Ascending aorta (tissue), 2 donors: ENCODE data around the gene MARCHF10. TPM values are rescaled to one million over a fixed set of nuclear protein-coding genes. Genes with fewer than 3 reads are reported as not detected.
"Not testable (repeated sequence)": the region's sequence is repeated elsewhere in the genome, so short reads cannot be mapped to it uniquely, and the experiment has no call there.

ENCODE experiments used
- DNase-seq, 2 donors: peaks; one replicate each; pipeline ENCODE4 v3.0.0-alpha.2; 2019; ENCODE audit warnings: low spot score in 2 of 2
- H3K27ac ChIP-seq, 2 donors: fragments of 200-600 bp; sonication (generic); one replicate each; pipeline ENCODE4 v1.5.1; 2016 to 2017; ENCODE audit warnings: mild to moderate bottlenecking in 1 of 2
- H3K27me3 ChIP-seq: fragments of 200-600 bp; sonication (generic); one replicate; pipeline ENCODE4 v1.5.1; 2017
- H3K36me3 ChIP-seq, 2 donors: fragments of 200-600 bp; sonication (generic); one replicate each; pipeline ENCODE4 v1.5.1; 2016
- H3K4me1 ChIP-seq, 2 donors: fragments of 200-600 bp; sonication (generic); one replicate each; pipeline ENCODE4 v1.5.1; 2016 to 2017; ENCODE audit warnings: mild to moderate bottlenecking in 1 of 2
- H3K4me3 ChIP-seq, 2 donors: fragments of 200-600 bp; sonication (generic); one replicate each; pipeline ENCODE4 v1.5.1; 2016 to 2017; ENCODE audit warnings: mild to moderate bottlenecking in 1 of 2
- H3K9me3 ChIP-seq, 2 donors: fragments of 200-600 bp; sonication (generic); one replicate each; pipeline ENCODE4 v1.5.1; 2016
- intact Hi-C: fragments of 100-400 bp; cut with DNase I; formaldehyde crosslinking; loops from one replicate; pipeline ENCODE4 v1.15.1; 2023
- total RNA-seq: library from RNA; depleted of rRNA; stranded (reverse); fragments of >200 nt; gene quantifications from one replicate; pipeline ENCODE4 v1.1.0, GENCODE V29; 2016
- TF ChIP-seq, protein P1 (sequence below), 3 experiments: fragments of 200-600 bp in 2 of 3; fragments of 450-650 bp in 1 of 3; sonication (generic) in 2 of 3; IDR thresholded peaks; one replicate each; pipeline ENCODE4 v1.5.1; 2016 to 2019; ENCODE audit warnings: antibody characterized with exemption in 3 of 3, mild to moderate bottlenecking in 1 of 3, moderate library complexity in 1 of 3

MARCHF10 gene
- total RNA-seq, 1 donor from 2014 or later: not detected

- TF ChIP-seq, protein P1, sequence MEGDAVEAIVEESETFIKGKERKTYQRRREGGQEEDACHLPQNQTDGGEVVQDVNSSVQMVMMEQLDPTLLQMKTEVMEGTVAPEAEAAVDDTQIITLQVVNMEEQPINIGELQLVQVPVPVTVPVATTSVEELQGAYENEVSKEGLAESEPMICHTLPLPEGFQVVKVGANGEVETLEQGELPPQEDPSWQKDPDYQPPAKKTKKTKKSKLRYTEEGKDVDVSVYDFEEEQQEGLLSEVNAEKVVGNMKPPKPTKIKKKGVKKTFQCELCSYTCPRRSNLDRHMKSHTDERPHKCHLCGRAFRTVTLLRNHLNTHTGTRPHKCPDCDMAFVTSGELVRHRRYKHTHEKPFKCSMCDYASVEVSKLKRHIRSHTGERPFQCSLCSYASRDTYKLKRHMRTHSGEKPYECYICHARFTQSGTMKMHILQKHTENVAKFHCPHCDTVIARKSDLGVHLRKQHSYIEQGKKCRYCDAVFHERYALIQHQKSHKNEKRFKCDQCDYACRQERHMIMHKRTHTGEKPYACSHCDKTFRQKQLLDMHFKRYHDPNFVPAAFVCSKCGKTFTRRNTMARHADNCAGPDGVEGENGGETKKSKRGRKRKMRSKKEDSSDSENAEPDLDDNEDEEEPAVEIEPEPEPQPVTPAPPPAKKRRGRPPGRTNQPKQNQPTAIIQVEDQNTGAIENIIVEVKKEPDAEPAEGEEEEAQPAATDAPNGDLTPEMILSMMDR (IDR thresholded peaks at IDR 0.05): no peak
- intact Hi-C loops: no loop called here
- no peaks in the 10 kb centered on the region for H3K9me3 ChIP-seq
- H3K4me3 ChIP-seq: no peak overlapping the region
- DNase-seq: no peak
- H3K4me1 ChIP-seq: no peaks in the 10 kb centered on the region
- H3K27ac ChIP-seq: no peak overlapping the region
- no peaks in the 10 kb centered on the region for H3K27me3 ChIP-seq
- H3K36me3 ChIP-seq: no peaks in the 10 kb centered on the region
Observed at GRCh38 chr17:62832405-62832804, 24.3 kb upstream of the MARCHF10 start.

DNA sequence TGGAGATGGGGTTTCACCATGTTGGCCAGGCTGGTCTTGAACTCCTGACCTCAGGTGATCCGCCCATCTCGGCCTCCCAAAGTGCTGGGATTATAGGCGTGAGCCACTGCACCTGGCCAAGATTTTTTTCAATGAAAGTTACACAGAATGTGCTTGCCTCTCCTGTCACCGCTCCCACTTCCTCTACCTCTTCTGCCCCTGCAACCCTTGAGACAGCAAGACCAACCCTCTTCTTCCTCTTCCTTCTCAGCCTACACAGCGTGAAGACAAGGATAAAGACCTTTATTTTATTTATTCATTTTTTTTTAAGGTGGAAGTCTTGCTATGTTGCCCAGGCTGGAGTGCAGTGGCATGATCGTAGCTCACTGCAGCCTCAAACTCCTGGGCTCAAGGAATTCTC, 23.0 kb upstream of the MARCHF10 start:
- not testable (repeated sequence) for DNase-seq, H3K27ac ChIP-seq

DNA sequence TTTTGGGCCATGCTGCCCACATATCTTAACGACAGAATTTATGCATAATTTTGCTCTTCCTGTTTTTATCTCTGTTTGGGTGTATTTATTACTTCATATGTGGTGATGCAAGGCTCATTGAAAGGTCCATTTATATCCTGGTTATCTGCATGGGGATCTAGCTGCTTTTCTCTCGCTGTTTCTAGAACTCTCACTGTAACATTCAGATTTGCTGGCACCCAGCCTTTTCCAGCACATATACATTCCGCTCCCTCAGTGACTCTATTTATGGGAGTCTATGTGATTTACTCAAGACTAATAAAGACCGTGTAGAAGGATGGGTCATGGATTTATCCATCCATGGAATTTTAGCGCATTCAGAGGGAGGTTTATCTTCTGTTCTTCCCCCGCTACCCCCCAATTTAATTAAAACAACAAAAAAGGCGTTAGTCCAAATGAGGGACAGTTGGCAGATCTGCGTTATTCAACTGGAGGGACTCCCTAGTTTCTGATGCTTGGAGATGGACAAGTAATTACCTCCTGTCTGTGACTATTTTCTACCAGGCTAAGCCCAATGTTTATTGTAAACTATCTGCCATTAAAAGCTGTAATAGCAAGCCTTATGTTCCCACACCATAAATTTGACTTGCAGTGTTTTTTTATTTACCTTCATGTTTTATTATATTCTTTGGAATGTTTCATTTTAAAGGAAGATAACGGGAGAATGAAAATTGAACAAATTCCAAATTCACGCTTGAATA, 19.8 kb upstream of the MARCHF10 start:
- Histone ChIP-seq H3K27ac (no peak overlapping the region), H3K27me3 (no peaks in the 10 kb centered on the region), H3K4me1 (no peaks in the 10 kb centered on the region), H3K9me3 (no peaks in the 10 kb centered on the region), H3K36me3 (no peaks in the 10 kb centered on the region), H3K4me3 (no peak overlapping the region)
- DNase-seq: no peak
- TF ChIP-seq, protein P1 (IDR thresholded peaks at IDR 0.05): no peak
- intact Hi-C loops: no loop called here

More for the DNA sequence above, 23.0 kb upstream of the MARCHF10 start:
- H3K4me1 ChIP-seq, intact Hi-C loops, H3K27me3 ChIP-seq, H3K4me3 ChIP-seq, H3K36me3 ChIP-seq, H3K9me3 ChIP-seq: not testable (repeated sequence)

DNA sequence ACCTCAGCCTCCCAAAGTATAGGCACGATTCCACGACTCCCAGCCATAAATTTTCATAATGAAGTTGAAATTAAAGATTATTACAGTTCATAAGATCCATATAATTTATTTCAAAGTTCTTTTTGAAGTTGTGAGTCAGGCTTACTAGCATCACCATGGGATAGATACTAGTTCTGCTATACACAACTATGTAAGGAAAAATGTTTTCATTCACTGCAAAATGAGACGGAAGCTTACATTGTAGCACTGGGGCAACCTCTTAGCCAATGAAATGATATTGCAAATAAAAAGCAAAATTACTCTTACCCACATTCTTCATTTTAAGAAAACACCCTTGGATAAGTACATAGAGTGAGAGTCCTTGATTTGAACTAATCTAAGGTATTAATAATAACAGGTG, 18.8 kb upstream of the MARCHF10 start:
- TF ChIP-seq, protein P1 (IDR thresholded peaks at IDR 0.05): no peak
- Histone ChIP-seq H3K4me1 (no peaks in the 10 kb centered on the region), H3K36me3 (no peaks in the 10 kb centered on the region), H3K4me3 (no peak overlapping the region), H3K27ac (no peak overlapping the region), H3K27me3 (no peaks in the 10 kb centered on the region), H3K9me3 (no peaks in the 10 kb centered on the region)
- DNase-seq: no peak
- intact Hi-C loops: no loop called here

- Histone ChIP-seq H3K4me3 (no peak overlapping the region), H3K9me3 (no peaks in the 10 kb centered on the region), H3K36me3 (no peaks in the 10 kb centered on the region), H3K27ac (no peak overlapping the region), H3K4me1 (no peaks in the 10 kb centered on the region), H3K27me3 (no peaks in the 10 kb centered on the region)
- TF ChIP-seq, protein P1 (IDR thresholded peaks at IDR 0.05): no peak
- intact Hi-C loops: no loop called here
- no peak for DNase-seq
Observed at GRCh38 chr17:62825182-62825581, 17.1 kb upstream of the MARCHF10 start.

DNA sequence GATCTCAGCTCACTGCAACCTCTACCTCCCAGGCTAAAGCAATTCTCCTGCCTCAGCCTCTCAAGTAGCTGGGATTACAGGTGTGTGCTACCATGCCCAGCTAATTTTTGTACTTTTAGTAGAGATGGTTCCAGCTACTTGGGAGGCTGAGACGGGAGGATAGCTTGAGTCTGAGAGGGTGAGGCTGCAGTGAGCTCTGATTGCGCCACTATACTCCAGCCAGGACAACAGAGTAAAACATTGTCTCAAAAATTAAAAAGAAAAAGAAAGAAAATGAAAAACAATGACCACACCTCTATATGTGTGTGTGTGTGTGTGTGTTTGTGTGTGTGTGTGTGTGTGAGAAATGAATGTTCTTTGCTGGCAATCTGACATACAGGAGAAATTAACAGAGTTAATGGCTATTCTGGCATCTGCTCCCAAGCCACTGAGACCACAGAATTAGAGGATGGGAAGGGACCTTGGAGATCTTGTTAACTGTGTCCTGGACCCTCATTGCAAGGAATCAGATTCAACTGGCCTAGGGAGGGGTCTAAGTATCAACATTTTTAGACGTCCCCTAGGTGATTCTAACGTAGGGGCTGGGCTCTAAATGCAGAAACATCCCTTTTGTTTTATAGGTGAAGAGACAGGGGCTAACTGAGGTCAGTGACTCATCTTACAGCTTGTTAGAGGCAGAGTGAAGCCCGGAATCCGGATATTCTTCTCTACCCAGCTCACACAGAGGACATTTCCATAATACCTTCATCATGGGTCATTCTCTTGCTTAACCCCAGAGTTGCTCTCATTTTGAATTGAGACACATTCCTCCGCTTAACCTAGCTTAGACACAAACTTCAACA, 16.4 kb upstream of the MARCHF10 start:
- intact Hi-C loops: no loop called here
- Histone ChIP-seq H3K27me3 (no peaks in the 10 kb centered on the region), H3K4me1 (peaks cover under 1 to 1% of the 10 kb centered on the region in 2 donors), H3K27ac (no peak overlapping the region), H3K36me3 (no peaks in the 10 kb centered on the region), H3K9me3 (no peaks in the 10 kb centered on the region), H3K4me3 (no peak overlapping the region)
- no peak for DNase-seq
- TF ChIP-seq, protein P1 (IDR thresholded peaks at IDR 0.05): no peak
